SK-N-SH (cell line): ENCODE measurements around the gene HAUS8. TPM values are rescaled to one million over a fixed set of nuclear protein-coding genes. Genes with fewer than 3 reads are reported as not detected.

Source experiments
- CTCF ChIA-PET: fragments of 300-600, 350-600 bp; formaldehyde crosslinking; extraction: SDS; loops from one replicate; lab custom pipeline; 2021; lab: Yijun Ruan, JAX
- POLR2A ChIA-PET: fragments of 350-600 bp; sonication (Branson Sonifier 250); formaldehyde crosslinking; extraction: SDS; loops from one replicate; lab custom pipeline; 2020; ENCODE audit warnings: antibody characterized with exemption, inconsistent platforms; lab: Yijun Ruan, JAX
- DNase-seq: peaks from one replicate; pipeline ENCODE4 v3.0.0; 2012
- H2AFZ ChIP-seq: fragments of 200-600 bp; sonication (generic); 2 replicates; pipeline ENCODE4 v1.8.1; 2016; ENCODE audit warnings: antibody characterized with exemption, mild to moderate bottlenecking, low read depth
- H3F3A ChIP-seq: fragments of 200-600 bp; sonication (generic); replicated peaks from 2 replicates; pipeline ENCODE3; 2016; ENCODE audit warnings: antibody characterized with exemption, mild to moderate bottlenecking; ENCODE audit not compliant: insufficient read depth
- H3K27ac ChIP-seq, 2 experiments: fragments of 200-500 bp in 1 of 2; fragments of 200-600 bp in 1 of 2; sonication (Bioruptor generic) in 1 of 2; sonication (generic), shearing (Covaris generic) in 1 of 2; 2 replicates each; pipeline versions ENCODE4 v1.5.1 to v1.6.1; 2014 to 2016; ENCODE audit warnings: low read depth in 2 of 2, inconsistent platforms in 1 of 2, low read length in 1 of 2, mild to moderate bottlenecking in 1 of 2, mixed read lengths in 1 of 2
- H3K27me3 ChIP-seq: fragments of 200-600 bp; sonication (generic), shearing (Covaris generic); 2 replicates; pipeline ENCODE4 v1.6.1; 2016; ENCODE audit warnings: mixed run types; ENCODE audit not compliant: insufficient read depth
- H3K36me3 ChIP-seq, 2 experiments: fragments of 200-500 bp in 1 of 2; fragments of 200-600 bp in 1 of 2; sonication (Bioruptor generic) in 1 of 2; sonication (generic) in 1 of 2; replicated peaks in 1 of 2; 2 replicates each; pipeline versions ENCODE3 to v1.5.1; 2014 to 2016; ENCODE audit warnings: low read length in 1 of 2, mild to moderate bottlenecking in 1 of 2; ENCODE audit not compliant: insufficient read depth in 2 of 2, control insufficient read depth in 1 of 2
- H3K4me1 ChIP-seq, 2 experiments: fragments of 200-500 bp in 1 of 2; fragments of 200-600 bp in 1 of 2; sonication (Bioruptor generic) in 1 of 2; sonication (generic), shearing (Covaris generic) in 1 of 2; 2 replicates each; pipeline versions ENCODE4 v1.5.1 to v1.6.1; 2014 to 2016; ENCODE audit warnings: low read depth in 1 of 2, low read length in 1 of 2, mixed run types in 1 of 2; ENCODE audit not compliant: insufficient read depth in 2 of 2, control insufficient read depth in 1 of 2
- H3K4me2 ChIP-seq: fragments of 200-600 bp; sonication (generic), shearing (Covaris generic); 2 replicates; pipeline ENCODE4 v1.6.1; 2017; ENCODE audit warnings: mixed run types
- H3K4me3 ChIP-seq, 2 experiments: fragments of 200-500 bp in 1 of 2; fragments of 200-600 bp in 1 of 2; sonication (Bioruptor generic) in 1 of 2; sonication (generic), shearing (Covaris generic) in 1 of 2; 2 replicates each; pipeline versions ENCODE4 v1.5.1 to v1.8.1; 2014 to 2016; ENCODE audit warnings: low read depth in 2 of 2, inconsistent platforms in 1 of 2, low read length in 1 of 2, mild to moderate bottlenecking in 1 of 2, mixed read lengths in 1 of 2, moderate library complexity in 1 of 2
- H3K79me2 ChIP-seq: fragments of 200-600 bp; sonication (generic); 2 replicates; pipeline ENCODE4 v1.8.1; 2017; ENCODE audit warnings: mild to moderate bottlenecking; ENCODE audit not compliant: insufficient read depth
- H3K9ac ChIP-seq: fragments of 200-600 bp; sonication (generic); 2 replicates; pipeline ENCODE4 v1.6.1; 2017; ENCODE audit warnings: mixed run types
- H3K9me2 ChIP-seq: fragments of 200-600 bp; sonication (generic); 2 replicates; pipeline ENCODE4 v1.6.1; 2017; ENCODE audit warnings: mixed run types
- H3K9me3 ChIP-seq: fragments of 200-600 bp; sonication (generic); 2 replicates; pipeline ENCODE4 v1.6.1; 2017; ENCODE audit warnings: mixed run types, mild to moderate bottlenecking, moderate library complexity
- H4K20me1 ChIP-seq: fragments of 200-600 bp; sonication (generic); 2 replicates; pipeline ENCODE4 v1.6.1; 2017; ENCODE audit warnings: mild to moderate bottlenecking, mixed run types; ENCODE audit not compliant: insufficient read depth
- CHD2 ChIP-seq: fragments of 150-350 bp; IDR thresholded peaks from 2 replicates; pipeline ENCODE4 v1.6.1; 2018; ENCODE audit warnings: low read length; ENCODE audit not compliant: partially characterized antibody
- CTCF ChIP-seq: fragments of 200-600 bp; sonication (generic); IDR thresholded peaks from 2 replicates; pipeline ENCODE4 v1.6.1; 2017; ENCODE audit warnings: antibody characterized with exemption, mild to moderate bottlenecking, moderate library complexity
- IRF3 ChIP-seq: fragments of 150-350 bp; IDR thresholded peaks from 2 replicates; pipeline ENCODE4 v1.6.1; 2016; ENCODE audit warnings: mild to moderate bottlenecking, low read depth, low read length
- MAX ChIP-seq: IDR thresholded peaks from 2 replicates; pipeline ENCODE4 v1.4.0; 2012; ENCODE audit warnings: low read depth
- NFIC ChIP-seq: IDR thresholded peaks from 2 replicates; pipeline ENCODE4 v1.4.0; 2012; ENCODE audit warnings: borderline replicate concordance
- NRF1 ChIP-seq: IDR thresholded peaks from 2 replicates; pipeline ENCODE4 v1.6.1; 2012; ENCODE audit warnings: low read depth, mild to moderate bottlenecking, low read length
- RCOR1 ChIP-seq: fragments of 150-350 bp; IDR thresholded peaks from 2 replicates; pipeline ENCODE4 v1.6.1; 2017; ENCODE audit warnings: antibody characterized with exemption, low read length
- RFX5 ChIP-seq: IDR thresholded peaks from 2 replicates; pipeline ENCODE4 v1.6.1; 2012; ENCODE audit warnings: mild to moderate bottlenecking, improper control_type of control experiment, low read length
- RXRA ChIP-seq: IDR thresholded peaks from 2 replicates; pipeline ENCODE4 v1.4.0; 2012; ENCODE audit warnings: low read depth, mild to moderate bottlenecking, borderline replicate concordance
- SIN3A ChIP-seq: IDR thresholded peaks from 2 replicates; pipeline ENCODE4 v1.6.1; 2012; ENCODE audit warnings: low read depth, mild to moderate bottlenecking, low read length, moderate library complexity, borderline replicate concordance
- TEAD4 ChIP-seq: IDR thresholded peaks from 2 replicates; pipeline ENCODE4 v1.4.0; 2012; ENCODE audit warnings: mild to moderate bottlenecking, borderline replicate concordance; ENCODE audit not compliant: insufficient read depth
- USF2 ChIP-seq: fragments of 150-350 bp; IDR thresholded peaks from 2 replicates; pipeline ENCODE4 v1.6.1; 2017; ENCODE audit warnings: antibody characterized with exemption, low read length, low read depth, borderline replicate concordance
- YY1 ChIP-seq: IDR thresholded peaks from 2 replicates; pipeline ENCODE4 v1.4.0; 2012; ENCODE audit warnings: low read depth, mild to moderate bottlenecking
- WGBS: methylation state at CpG from one replicate; pipeline ENCODE4 v1.1.6; 2017; ENCODE audit warnings: low lambda C conversion rate; 5-methylcytosine and 5-hydroxymethylcytosine counted together
- polyA plus RNA-seq, 3 experiments: library from polyadenylated mRNA; depleted of rRNA; stranded (reverse); fragments of >200 nt; gene quantifications; 2 replicates each; pipeline ENCODE4 v1.2.3, GENCODE V29; 2012

The HAUS8 gene
- polyA plus RNA-seq, 1 of the 3 experiments (the other 2 are of a cell fraction) = 9.6 TPM

GRCh38 chr19:17060802-17061201 lies 14.4 kb downstream of the HAUS8 start:
- Histone ChIP-seq H3K27me3 (no peaks in the 10 kb centered on the region), H3K79me2 (peaks cover 30% of the 10 kb centered on the region), H3K4me1 (no peaks in the 10 kb centered on the region), H3K9ac (no peak overlapping the region), H3K36me3 (peaks cover 19 to 47% of the 10 kb centered on the region in 2 experiments), H3K9me3 (0 out of 2 replicates have a peak, but pooled peaks cover 4% of the 10 kb centered on the region), H3K4me2 (no peak overlapping the region), H2AFZ (no peak overlapping the region)
- CTCF ChIA-PET = no interaction called here
- 79% methylated on average over 3 of the region's 3 CpGs for WGBS
- no peak for TF ChIP-seq RCOR1
- no peak for TF ChIP-seq MAX
- no peak for TF ChIP-seq RXRA
- TF ChIP-seq, all 33 proteins: peak for 0
- no peak for DNase-seq
- Histone ChIP-seq H3K27ac (no peak overlapping the region), H3F3A (no peaks in the 10 kb centered on the region), H3K9me2 (no peaks in the 10 kb centered on the region), H3K4me3 (no peak overlapping the region), H4K20me1 (no peaks in the 10 kb centered on the region)
- POLR2A ChIA-PET = no interaction called here

- Histone ChIP-seq H3K4me2 (no peak overlapping the region), H3K79me2 (peaks cover 8% of the 10 kb centered on the region), H3F3A (no peaks in the 10 kb centered on the region), H3K9me2 (no peaks in the 10 kb centered on the region), H3K4me1 (no peaks in the 10 kb centered on the region), H3K4me3 (no peak overlapping the region), H3K36me3 (peaks cover 19 to 41% of the 10 kb centered on the region in 2 experiments), H3K9me3 (no peaks in the 10 kb centered on the region), H3K27me3 (no peaks in the 10 kb centered on the region), H4K20me1 (no peaks in the 10 kb centered on the region), H3K9ac (no peak overlapping the region), H3K27ac (no peak overlapping the region), H2AFZ (no peak overlapping the region)
- no peak for DNase-seq
- no peak for TF ChIP-seq CHD2
- no peak for TF ChIP-seq NFIC
- TF ChIP-seq RCOR1 = no peak
- no peak for TF ChIP-seq RFX5
- TF ChIP-seq SIN3A = no peak
- no peak for TF ChIP-seq YY1
- no peak for TF ChIP-seq USF2
- TF ChIP-seq IRF3 = no peak
- no peak for TF ChIP-seq CTCF
- no peak for TF ChIP-seq TEAD4
- no peak for TF ChIP-seq NRF1
- CTCF ChIA-PET = interaction anchor here (1.2 kb wide), 1 partner anchor 344 kb away, joined by 3 read pairs; no protein-coding TSS in a partner anchor
- WGBS = 97% methylated on average over 8 of the region's 8 CpGs
- POLR2A ChIA-PET = no interaction called here
These were observed 17.0 kb downstream of the HAUS8 start for GRCh38 chr19:17058236-17058635.
